Ovary (tissue), 9 donors: ENCODE measurements around the gene TCF12. TPM values are rescaled to one million over a fixed set of nuclear protein-coding genes. Genes with fewer than 3 reads are reported as not detected.

Source experiments
- DNase-seq, 5 donors: peaks; one replicate each; pipeline ENCODE4 v3.0.0-alpha.2; 2019 to 2020
- H3K27ac ChIP-seq, 2 donors: fragments of 200-600 bp; one replicate each; pipeline versions ENCODE4 v1.5.1 to v1.8.0; 2019 to 2022
- H3K27me3 ChIP-seq: fragments of 200-600 bp; one replicate; pipeline ENCODE4 v1.8.0; 2022
- H3K36me3 ChIP-seq: fragments of 200-600 bp; sonication (generic); one replicate; pipeline ENCODE4 v1.5.1; 2019
- H3K4me1 ChIP-seq: one replicate; pipeline ENCODE4 v1.8.1; 2013; ENCODE audit warnings: mild to moderate bottlenecking, moderate library complexity; ENCODE audit not compliant: insufficient read depth
- H3K4me3 ChIP-seq: fragments of 200-600 bp; sonication (generic); one replicate; pipeline ENCODE4 v1.5.1; 2017
- H3K9me3 ChIP-seq, 2 donors: fragments of 200-600 bp in 1 of 2; sonication (generic) in 1 of 2; one replicate each; pipeline versions ENCODE4 v1.5.1 to v1.8.1; 2013 to 2019; ENCODE audit warnings: mild to moderate bottlenecking in 1 of 2, moderate library complexity in 1 of 2
- EP300 ChIP-seq: sonication (generic); formaldehyde crosslinking; IDR thresholded peaks from one replicate; pipeline ENCODE4 v1.6.1; 2017; ENCODE audit warnings: antibody characterized with exemption
- POLR2A ChIP-seq: fragments of 450-650 bp; IDR thresholded peaks from one replicate; pipeline ENCODE4 v1.6.1; 2017; ENCODE audit warnings: antibody characterized with exemption, mild to moderate bottlenecking, moderate library complexity
- WGBS, 3 donors: extraction: QIAGEN DNeasy Blood & Tissue Kit in 1 of 3; methylation state at CpG; one replicate each; pipeline versions ENCODE4 v1.1.5 to v1.1.7; 2013 to 2017; 5-methylcytosine and 5-hydroxymethylcytosine counted together
- intact Hi-C, 4 donors: fragments of 100-400 bp; cut with DNase I; formaldehyde crosslinking; loops; one replicate each; pipeline versions ENCODE4 v1.11.0 to v1.15.1; 2022 to 2023
- polyA plus RNA-seq, 2 donors: library from polyadenylated mRNA; stranded (reverse); fragments of 200-250 nt in 1 of 2; fragments of 350-450 nt in 1 of 2; fragmentation: Illumina TruSeq in 1 of 2; extraction: RNeasy Lipid Tissue Mini Kit (QIAGEN cat#74804) in 1 of 2; gene quantifications; one replicate each; pipeline ENCODE4 v1.2.3, GENCODE V29; 2013 to 2014
- total RNA-seq, 7 donors: library from RNA; depleted of rRNA in 2 of 7; stranded (reverse); fragments of >200 nt in 2 of 7; fragmentation: NEBNext Ultra II Directional in 3 of 7; extraction: Animal tissue kit (Norgen Biotek cat#: 25700) in 3 of 7; gene quantifications; one replicate each; pipeline versions ENCODE4 v1.1.0 to v1.2.4, GENCODE V29; 2016 to 2023
- TF ChIP-seq, protein P1 (sequence below), 3 donors: fragments of 450-650 bp in 2 of 3; fragments of 200-600 bp in 1 of 3; IDR thresholded peaks; one replicate each; pipeline versions ENCODE4 v1.5.1 to v1.8.0; 2016 to 2022; ENCODE audit warnings: antibody characterized with exemption in 3 of 3, mild to moderate bottlenecking in 1 of 3
- donor health status: DM: no; HTN: no; CAD: no; lungs with moderate emphysema.
- donor health status: DM: no; HTN: no; CAD: no.
- donor health status: Bipolar disorder and iron deficiency.
- donor health status: DM: yes; HTN: yes; CAD: no.
- donor health status: DM: no; HTN: no; CAD: no.
- donor health status: DM: yes; HTN: yes; CAD: no.

The TCF12 gene
- total and polyA plus RNA-seq, 9 donors, result 28.6 to 150 (median 116) TPM

DNA sequence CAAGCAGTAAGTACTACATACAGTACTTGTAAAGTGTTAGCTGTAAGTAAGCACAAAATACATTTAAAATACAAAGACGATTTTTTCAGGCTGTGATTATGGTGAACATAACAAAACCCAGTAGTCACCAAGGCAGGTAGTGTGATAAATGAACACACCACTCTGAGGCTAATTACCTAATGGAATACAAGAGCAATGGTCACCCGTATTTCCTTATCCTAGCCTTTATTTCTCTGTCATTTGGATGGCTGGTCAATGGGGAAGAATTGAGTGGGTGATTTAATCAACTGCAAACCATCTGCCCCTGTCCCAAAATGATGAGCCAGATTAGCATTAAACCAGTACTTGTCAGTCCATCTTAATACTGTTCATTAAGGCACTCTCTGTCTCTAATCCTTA, 368.7 kb downstream of the TCF12 start:
- Histone ChIP-seq H3K4me1 (no peaks in the 10 kb centered on the region), H3K27me3 (no peaks in the 10 kb centered on the region), H3K4me3 (no peak overlapping the region), H3K27ac (no peak overlapping the region), H3K9me3 (no peaks in the 10 kb centered on the region), H3K36me3 (no peaks in the 10 kb centered on the region)
- 77 to 93% (median 88%) methylated on average over 2 of the region's 2 CpGs for whole genome bisulfite sequencing, 3 donors
- no peak for DNase-seq
- TF ChIP-seq POLR2A, result no peak
- TF ChIP-seq EP300, result no peak
- TF ChIP-seq, protein P1, sequence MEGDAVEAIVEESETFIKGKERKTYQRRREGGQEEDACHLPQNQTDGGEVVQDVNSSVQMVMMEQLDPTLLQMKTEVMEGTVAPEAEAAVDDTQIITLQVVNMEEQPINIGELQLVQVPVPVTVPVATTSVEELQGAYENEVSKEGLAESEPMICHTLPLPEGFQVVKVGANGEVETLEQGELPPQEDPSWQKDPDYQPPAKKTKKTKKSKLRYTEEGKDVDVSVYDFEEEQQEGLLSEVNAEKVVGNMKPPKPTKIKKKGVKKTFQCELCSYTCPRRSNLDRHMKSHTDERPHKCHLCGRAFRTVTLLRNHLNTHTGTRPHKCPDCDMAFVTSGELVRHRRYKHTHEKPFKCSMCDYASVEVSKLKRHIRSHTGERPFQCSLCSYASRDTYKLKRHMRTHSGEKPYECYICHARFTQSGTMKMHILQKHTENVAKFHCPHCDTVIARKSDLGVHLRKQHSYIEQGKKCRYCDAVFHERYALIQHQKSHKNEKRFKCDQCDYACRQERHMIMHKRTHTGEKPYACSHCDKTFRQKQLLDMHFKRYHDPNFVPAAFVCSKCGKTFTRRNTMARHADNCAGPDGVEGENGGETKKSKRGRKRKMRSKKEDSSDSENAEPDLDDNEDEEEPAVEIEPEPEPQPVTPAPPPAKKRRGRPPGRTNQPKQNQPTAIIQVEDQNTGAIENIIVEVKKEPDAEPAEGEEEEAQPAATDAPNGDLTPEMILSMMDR (IDR thresholded peaks at IDR 0.05), result no peak
- intact Hi-C loops, result no loop called here

DNA sequence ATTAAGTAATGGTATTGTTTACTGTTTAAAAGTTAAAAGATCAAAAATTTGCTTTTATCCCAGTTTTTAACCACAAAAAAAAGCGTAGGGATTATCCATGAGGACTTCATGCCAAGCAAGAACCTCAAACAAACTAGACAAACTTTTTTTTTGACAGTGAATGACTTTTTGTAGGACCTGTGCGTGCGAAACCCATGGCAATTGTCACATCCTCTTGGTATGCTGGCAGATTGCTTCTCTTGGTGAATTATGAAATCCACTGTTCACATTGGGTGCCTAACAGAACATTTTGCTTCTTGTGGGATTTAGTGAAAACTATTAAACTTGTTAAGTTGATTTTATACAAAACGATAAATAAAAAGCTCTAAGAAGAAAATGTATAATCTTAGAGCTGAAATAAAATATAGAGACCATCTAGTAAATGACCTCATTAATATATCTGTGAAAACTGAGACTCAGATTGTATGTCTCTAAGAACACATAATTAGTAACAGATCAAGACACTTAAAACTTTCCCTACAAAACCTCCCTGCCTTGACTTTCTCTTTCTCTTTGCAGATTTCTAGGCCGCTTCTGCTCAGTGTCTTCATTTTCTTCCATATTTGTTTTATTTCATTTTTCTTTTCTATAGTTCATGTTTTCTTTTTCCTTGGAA, 370.6 kb downstream of the TCF12 start:
- no peak for DNase-seq
- Histone ChIP-seq H3K27ac (no peak overlapping the region), H3K4me1 (no peaks in the 10 kb centered on the region), H3K27me3 (no peaks in the 10 kb centered on the region), H3K4me3 (no peak overlapping the region), H3K9me3 (no peaks in the 10 kb centered on the region), H3K36me3 (no peaks in the 10 kb centered on the region)
- intact Hi-C loops, result no loop called here
- WGBS, 3 donors, result 74 to 86% (median 83%) methylated on average over 5 of the region's 5 CpGs
- TF ChIP-seq POLR2A (no peak), EP300 (no peak)
- TF ChIP-seq, protein P1 (IDR thresholded peaks at IDR 0.05), result no peak

DNA sequence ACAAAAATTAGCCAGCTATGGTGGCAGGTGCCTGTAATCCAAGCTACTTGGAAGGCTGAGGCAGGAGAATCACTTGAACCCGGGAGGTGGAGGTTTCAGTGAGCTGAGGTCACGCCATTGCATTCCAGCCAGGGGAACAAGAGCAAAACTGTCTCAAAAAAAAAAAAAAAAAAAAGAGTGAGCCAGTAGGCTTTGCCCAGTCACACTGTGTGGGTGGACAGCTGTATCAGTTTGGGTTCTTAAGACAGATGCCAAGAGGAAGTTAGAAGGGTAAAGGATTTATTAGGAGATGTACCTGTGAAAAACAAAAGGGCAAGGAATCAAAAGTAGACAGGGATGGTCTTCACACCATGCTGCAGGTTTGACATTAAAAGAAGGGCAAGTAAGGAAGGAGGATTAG, 371.7 kb downstream of the TCF12 start:
- H3K9me3 ChIP-seq, result no peaks in the 10 kb centered on the region
- H3K4me3 ChIP-seq, result no peak overlapping the region
- intact Hi-C loops, result no loop called here
- DNase-seq, result no peak
- 89 to 97% (median 95%) methylated on average over 2 of the region's 2 CpGs for WGBS, 3 donors
- TF ChIP-seq POLR2A, result no peak
- TF ChIP-seq EP300, result no peak
- TF ChIP-seq, protein P1 (IDR thresholded peaks at IDR 0.05), result no peak
- H3K36me3 ChIP-seq, result no peaks in the 10 kb centered on the region
- H3K27ac ChIP-seq, result no peak overlapping the region
- no peaks in the 10 kb centered on the region for H3K4me1 ChIP-seq
- H3K27me3 ChIP-seq, result no peaks in the 10 kb centered on the region

DNA sequence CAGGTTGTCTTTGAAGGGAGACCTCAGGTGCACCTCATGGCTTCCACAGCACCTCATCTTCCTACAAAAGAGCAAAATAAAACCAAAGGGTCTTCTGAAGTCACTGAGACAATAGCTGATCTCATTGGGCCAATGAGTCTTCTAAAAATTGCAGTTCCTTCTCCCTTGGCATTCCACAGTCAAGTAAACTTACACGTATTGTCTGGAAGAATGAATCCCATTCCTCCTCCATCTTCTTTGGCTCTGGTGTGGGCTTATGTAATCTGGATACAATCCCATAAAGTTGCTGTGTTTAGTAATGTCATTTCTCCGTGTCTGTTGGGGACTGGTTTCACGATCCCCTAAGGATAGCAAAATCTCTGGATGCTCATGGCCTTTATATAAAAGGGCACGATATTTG, 372.4 kb downstream of the TCF12 start:
- Histone ChIP-seq H3K27me3 (no peaks in the 10 kb centered on the region), H3K27ac (no peak overlapping the region), H3K9me3 (no peaks in the 10 kb centered on the region), H3K36me3 (no peaks in the 10 kb centered on the region), H3K4me3 (no peak overlapping the region), H3K4me1 (no peaks in the 10 kb centered on the region)
- DNase-seq, result no peak
- WGBS, 3 donors, result 96 to 97% (median 97%) methylated on average over 4 of the region's 4 CpGs
- TF ChIP-seq, protein P1 (IDR thresholded peaks at IDR 0.05), result no peak
- intact Hi-C loops, result no loop called here
